Tibial artery (tissue), 4 donors: Measurements from ENCODE around the gene C17orf50.

Source experiments
- DNase-seq, 2 donors: peaks; one replicate each; pipeline ENCODE4 v3.0.0-alpha.2; 2019
- H3K27ac ChIP-seq, 2 donors: fragments of 200-600 bp; sonication (generic) in 1 of 2; 1 replicate in 1 of 2; 2 replicates in 1 of 2; pipeline ENCODE4 v1.5.1; 2018 to 2019; ENCODE audit warnings: mild to moderate bottlenecking in 1 of 2
- H3K27me3 ChIP-seq, 2 donors: fragments of 200-600 bp; sonication (generic) in 1 of 2; one replicate each; pipeline versions ENCODE4 v1.5.1 to v1.6.0; 2016 to 2019
- H3K36me3 ChIP-seq, 3 donors: fragments of 200-600 bp; sonication (generic) in 2 of 3; one replicate each; pipeline ENCODE4 v1.5.1; 2016 to 2019; ENCODE audit warnings: mild to moderate bottlenecking in 2 of 3
- H3K4me1 ChIP-seq, 4 donors: fragments of 200-600 bp; sonication (generic) in 2 of 4; 1 replicate in 3 of 4; 2 replicates in 1 of 4; pipeline ENCODE4 v1.5.1; 2016 to 2019
- H3K4me3 ChIP-seq, 2 donors: fragments of 200-600 bp; sonication (generic) in 1 of 2; 1 replicate in 1 of 2; 2 replicates in 1 of 2; pipeline ENCODE4 v1.5.1; 2018 to 2019; ENCODE audit warnings: mild to moderate bottlenecking in 2 of 2
- H3K9me3 ChIP-seq, 3 donors: fragments of 200-600 bp; sonication (generic) in 1 of 3; one replicate each; pipeline ENCODE4 v1.5.1; 2016 to 2019
- CTCF ChIP-seq, 2 experiments: fragments of 200-600 bp in 1 of 2; fragments of 450-650 bp in 1 of 2; IDR thresholded peaks; one replicate each; pipeline ENCODE4 v1.5.1; 2017 to 2019; ENCODE audit warnings: antibody characterized with exemption in 2 of 2, mild to moderate bottlenecking in 1 of 2, moderate library complexity in 1 of 2
- intact Hi-C: fragments of 100-400 bp; cut with DNase I; formaldehyde crosslinking; loops from one replicate; pipeline ENCODE4 v1.15.0; 2023; ENCODE audit warnings: low total_unique reads

Gene C17orf50

GRCh38 chr17:35765086-35765710, 4.5 kb downstream of the C17orf50 start:
- H3K4me1 ChIP-seq, result peaks cover 0 to 22% (median 13%) of the 10 kb centered on the region in 4 donors
- no peaks in the 10 kb centered on the region for H3K27me3 ChIP-seq
- TF ChIP-seq CTCF (IDR thresholded peaks at IDR 0.05), result no peak
- DNase-seq, result no peak
- H3K27ac ChIP-seq, result peak overlapping the region; percentile 8 to 60
- H3K36me3 ChIP-seq, result no peaks in the 10 kb centered on the region
- H3K9me3 ChIP-seq, result no peaks in the 10 kb centered on the region
- intact Hi-C loops, result no loop called here
- no peak overlapping the region for H3K4me3 ChIP-seq

- Histone ChIP-seq H3K36me3 (no peaks in the 10 kb centered on the region), H3K9me3 (no peaks in the 10 kb centered on the region), H3K27ac (peak overlapping the region in 1 of 2 donors; percentile 60), H3K4me3 (no peak overlapping the region), H3K27me3 (no peaks in the 10 kb centered on the region), H3K4me1 (peaks cover 0 to 22% (median 13%) of the 10 kb centered on the region in 4 donors)
- TF ChIP-seq CTCF (IDR thresholded peaks at IDR 0.05), result no peak
- intact Hi-C loops, result no loop called here
- no peak for DNase-seq
These were observed 5.2 kb downstream of the C17orf50 start for GRCh38 chr17:35765756-35766488.

GRCh38 chr17:35766489-35766877, 5.8 kb downstream of the C17orf50 start:
- Histone ChIP-seq H3K9me3 (no peaks in the 10 kb centered on the region), H3K36me3 (no peaks in the 10 kb centered on the region), H3K27ac (no peak overlapping the region), H3K27me3 (no peaks in the 10 kb centered on the region), H3K4me1 (peaks cover 0 to 22% (median 13%) of the 10 kb centered on the region in 4 donors), H3K4me3 (no peak overlapping the region)
- intact Hi-C loops, result no loop called here
- no peak for DNase-seq
- TF ChIP-seq CTCF (IDR thresholded peaks at IDR 0.05), result no peak

GRCh38 chr17:35766903-35767510, 6.3 kb downstream of the C17orf50 start:
- intact Hi-C loops, result no loop called here
- no peaks in the 10 kb centered on the region for H3K9me3 ChIP-seq
- peak; percentile 53 to 65 for TF ChIP-seq CTCF (IDR thresholded peaks at IDR 0.05)
- no peak overlapping the region for H3K4me3 ChIP-seq
- H3K4me1 ChIP-seq, result peaks cover 0 to 22% (median 13%) of the 10 kb centered on the region in 4 donors
- no peak for DNase-seq
- no peaks in the 10 kb centered on the region for H3K27me3 ChIP-seq
- H3K27ac ChIP-seq, result no peak overlapping the region
- no peaks in the 10 kb centered on the region for H3K36me3 ChIP-seq

GRCh38 chr17:35768797-35769196, 8.1 kb downstream of the C17orf50 start:
- Histone ChIP-seq H3K9me3 (no peaks in the 10 kb centered on the region), H3K27ac (no peak overlapping the region), H3K4me1 (peaks cover 0 to 25% (median 19%) of the 10 kb centered on the region in 4 donors), H3K36me3 (no peaks in the 10 kb centered on the region), H3K4me3 (no peak overlapping the region), H3K27me3 (no peaks in the 10 kb centered on the region)
- no peak for DNase-seq
- intact Hi-C loops, result no loop called here
- TF ChIP-seq CTCF (IDR thresholded peaks at IDR 0.05), result no peak
